ENCODE data around the gene TMEM140.

The TMEM140 gene

GRCh38 chr7:135177028-135177696 lies 29.3 kb downstream of the TMEM140 start:
- no peak for DNase-seq

GRCh38 chr7:135178364-135178763 lies 30.5 kb downstream of the TMEM140 start:
- no peak for DNase-seq

GRCh38 chr7:135179321-135179925 lies 31.6 kb downstream of the TMEM140 start:
- DNase-seq = no peak

GRCh38 chr7:135180122-135180521 lies 32.2 kb downstream of the TMEM140 start:
- DNase-seq = no peak

GRCh38 chr7:135181261-135181928 lies 33.5 kb downstream of the TMEM140 start:
- no peak for DNase-seq

- no peak for DNase-seq
These were observed 34.2 kb downstream of the TMEM140 start for GRCh38 chr7:135181929-135182678.

- no peak for DNase-seq
These were observed 35.6 kb downstream of the TMEM140 start for GRCh38 chr7:135183478-135183877.

GRCh38 chr7:135184254-135184841 lies 36.5 kb downstream of the TMEM140 start:
- no peak for DNase-seq

- DNase-seq = no peak
These were observed 37.8 kb downstream of the TMEM140 start for GRCh38 chr7:135185471-135186260.

- DNase-seq = no peak
These were observed 38.3 kb downstream of the TMEM140 start for GRCh38 chr7:135186261-135186540.

- no peak for DNase-seq
These were observed 39.0 kb downstream of the TMEM140 start for GRCh38 chr7:135186841-135187253.

GRCh38 chr7:135188298-135188984 lies 40.6 kb downstream of the TMEM140 start:
- DNase-seq = no peak

GRCh38 chr7:135189221-135189662 lies 41.4 kb downstream of the TMEM140 start:
- no peak for DNase-seq

GRCh38 chr7:135189961-135190360 lies 42.1 kb downstream of the TMEM140 start:
- DNase-seq = no peak

- DNase-seq = no peak
These were observed 42.8 kb downstream of the TMEM140 start for GRCh38 chr7:135190703-135191102.

GRCh38 chr7:135192914-135193536 lies 45.2 kb downstream of the TMEM140 start:
- no peak for DNase-seq

GRCh38 chr7:135193615-135194081 lies 45.8 kb downstream of the TMEM140 start:
- no peak for DNase-seq

GRCh38 chr7:135194494-135195095 lies 46.7 kb downstream of the TMEM140 start:
- DNase-seq = no peak

- no peak for DNase-seq
These were observed 47.3 kb downstream of the TMEM140 start for GRCh38 chr7:135195156-135195555.

- no peak for DNase-seq
These were observed 48.2 kb downstream of the TMEM140 start for GRCh38 chr7:135195968-135196629.
